ENCODE data around the gene COBL. TPM values are rescaled to one million over a fixed set of nuclear protein-coding genes. Genes with fewer than 3 reads are reported as not detected.

COBL gene
- total RNA-seq, 1 experiment from 2014 or later = 8.6 TPM

DNA sequence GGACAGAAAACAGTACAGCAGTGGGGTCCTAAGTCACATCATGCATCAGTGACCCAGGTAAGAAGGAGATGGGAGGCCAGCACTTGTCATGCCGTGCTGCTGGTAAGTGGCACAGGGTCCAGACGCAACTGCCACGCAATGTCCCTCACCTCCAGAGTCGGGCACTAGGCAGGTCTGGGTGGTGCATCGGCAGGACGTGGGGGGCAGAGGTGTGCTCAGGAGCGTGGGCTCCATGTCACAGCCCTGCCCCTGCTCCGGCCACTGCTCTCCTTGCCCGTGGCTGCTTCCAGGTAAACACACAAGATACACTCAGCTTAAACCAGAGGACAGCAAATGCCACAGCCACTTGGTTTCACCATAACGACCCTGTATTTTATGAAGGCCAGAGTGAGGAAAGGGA is 47.3 kb downstream of the COBL start:
- H3K36me3 ChIP-seq (ENCODE audit: low read depth, low read length) = no peaks in the 10 kb centered on the region
- H3K79me2 ChIP-seq (ENCODE audit: low read length) = no peaks in the 10 kb centered on the region
- DNase-seq (no peak), ATAC-seq (no peak)
- no TSS peak for BruUV-seq (replicated peaks)
- no peaks in the 10 kb centered on the region for H3F3A ChIP-seq (ENCODE audit: low read length, unreplicated experiment)
- H3K27me3 ChIP-seq (ENCODE audit: low read length) = no peaks in the 10 kb centered on the region
- no peak overlapping the region for H3K4me2 ChIP-seq (ENCODE audit: low read length)
- H3K9me2 ChIP-seq (replicated peaks; ENCODE audit: low read length) = no peaks in the 10 kb centered on the region
- no peaks in the 10 kb centered on the region for H3K9me3 ChIP-seq (ENCODE audit: low read length)
- TF ChIP-seq EZH2 (IDR thresholded peaks at IDR 0.05; ENCODE audit: low read length, unreplicated experiment) (no peak), EZH2phosphoT487 (IDR thresholded peaks at IDR 0.05; ENCODE audit: borderline replicate concordance, low read length) (no peak)
- TF ChIP-seq, protein P1, sequence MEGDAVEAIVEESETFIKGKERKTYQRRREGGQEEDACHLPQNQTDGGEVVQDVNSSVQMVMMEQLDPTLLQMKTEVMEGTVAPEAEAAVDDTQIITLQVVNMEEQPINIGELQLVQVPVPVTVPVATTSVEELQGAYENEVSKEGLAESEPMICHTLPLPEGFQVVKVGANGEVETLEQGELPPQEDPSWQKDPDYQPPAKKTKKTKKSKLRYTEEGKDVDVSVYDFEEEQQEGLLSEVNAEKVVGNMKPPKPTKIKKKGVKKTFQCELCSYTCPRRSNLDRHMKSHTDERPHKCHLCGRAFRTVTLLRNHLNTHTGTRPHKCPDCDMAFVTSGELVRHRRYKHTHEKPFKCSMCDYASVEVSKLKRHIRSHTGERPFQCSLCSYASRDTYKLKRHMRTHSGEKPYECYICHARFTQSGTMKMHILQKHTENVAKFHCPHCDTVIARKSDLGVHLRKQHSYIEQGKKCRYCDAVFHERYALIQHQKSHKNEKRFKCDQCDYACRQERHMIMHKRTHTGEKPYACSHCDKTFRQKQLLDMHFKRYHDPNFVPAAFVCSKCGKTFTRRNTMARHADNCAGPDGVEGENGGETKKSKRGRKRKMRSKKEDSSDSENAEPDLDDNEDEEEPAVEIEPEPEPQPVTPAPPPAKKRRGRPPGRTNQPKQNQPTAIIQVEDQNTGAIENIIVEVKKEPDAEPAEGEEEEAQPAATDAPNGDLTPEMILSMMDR (conservative IDR thresholded peaks at IDR 0.05; ENCODE audit: low read depth, low read length) = no peak
- H2AFZ ChIP-seq (ENCODE audit: low read length) = no peak overlapping the region
- intact Hi-C loops (cut with micrococcal nuclease) = no loop called here
- no peak overlapping the region for H3K4me3 ChIP-seq (ENCODE audit: low read length)
- ChIA-PET CTCF (no interaction called here), POLR2A (ENCODE audit: unreplicated experiment) (no interaction called here)
- no peaks in the 10 kb centered on the region for H4K20me1 ChIP-seq (ENCODE audit: low read length)
- no peak overlapping the region for H3K9ac ChIP-seq (ENCODE audit: low read length)
- H3K4me1 ChIP-seq (ENCODE audit: insufficient read depth, low read length) = peaks cover under 1% of the 10 kb centered on the region; the same call in 1 of the 2 replicates
- no peak overlapping the region for H3K27ac ChIP-seq (ENCODE audit: low read length)

DNA sequence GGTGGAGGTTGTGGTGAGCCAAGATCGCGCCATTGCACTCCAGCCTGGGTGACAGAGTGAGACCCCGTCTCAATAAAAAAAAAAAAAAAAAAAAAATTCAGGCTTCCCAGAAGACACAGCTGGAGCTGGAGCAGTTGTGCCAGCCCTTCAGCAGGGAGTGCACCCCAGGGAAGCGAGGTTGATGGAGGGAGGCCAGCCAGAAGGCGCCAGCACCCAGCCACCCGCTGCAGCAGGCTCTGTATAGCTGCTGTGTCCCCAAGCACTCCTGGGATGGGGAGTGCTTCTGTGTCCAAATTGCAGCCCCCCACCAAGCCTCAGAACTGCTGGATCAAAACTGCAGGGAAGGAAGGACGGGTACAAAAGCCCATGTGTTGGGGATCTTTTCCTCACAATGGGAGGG is 47.8 kb downstream of the COBL start:
- ATAC-seq = no peak
- no peak overlapping the region for H3K9ac ChIP-seq (ENCODE audit: low read length)
- BruUV-seq (replicated peaks) = no TSS peak
- ChIA-PET CTCF (no interaction called here), POLR2A (ENCODE audit: unreplicated experiment) (no interaction called here)
- intact Hi-C loops (cut with micrococcal nuclease) = no loop called here
- H2AFZ ChIP-seq (ENCODE audit: low read length) = no peak overlapping the region
- H3K27ac ChIP-seq (ENCODE audit: low read length) = no peak overlapping the region
- H3K4me2 ChIP-seq (ENCODE audit: low read length) = no peak overlapping the region
- no peaks in the 10 kb centered on the region for H3K9me3 ChIP-seq (ENCODE audit: low read length)
- H3K4me3 ChIP-seq (ENCODE audit: low read length) = no peak overlapping the region
- H4K20me1 ChIP-seq (ENCODE audit: low read length) = no peaks in the 10 kb centered on the region
- no peaks in the 10 kb centered on the region for H3K36me3 ChIP-seq (ENCODE audit: low read depth, low read length)
- no peak for DNase-seq
- H3K27me3 ChIP-seq (ENCODE audit: low read length) = no peaks in the 10 kb centered on the region
- no peaks in the 10 kb centered on the region for H3K9me2 ChIP-seq (replicated peaks; ENCODE audit: low read length)
- H3K79me2 ChIP-seq (ENCODE audit: low read length) = no peaks in the 10 kb centered on the region
- no peaks in the 10 kb centered on the region for H3F3A ChIP-seq (ENCODE audit: low read length, unreplicated experiment)
- TF ChIP-seq, protein P1 (conservative IDR thresholded peaks at IDR 0.05; ENCODE audit: low read depth, low read length) = no peak
- TF ChIP-seq EZH2phosphoT487 (IDR thresholded peaks at IDR 0.05; ENCODE audit: borderline replicate concordance, low read length) (no peak), EZH2 (IDR thresholded peaks at IDR 0.05; ENCODE audit: low read length, unreplicated experiment) (no peak)
- H3K4me1 ChIP-seq (ENCODE audit: insufficient read depth, low read length) = peaks cover 5% of the 10 kb centered on the region

DNA sequence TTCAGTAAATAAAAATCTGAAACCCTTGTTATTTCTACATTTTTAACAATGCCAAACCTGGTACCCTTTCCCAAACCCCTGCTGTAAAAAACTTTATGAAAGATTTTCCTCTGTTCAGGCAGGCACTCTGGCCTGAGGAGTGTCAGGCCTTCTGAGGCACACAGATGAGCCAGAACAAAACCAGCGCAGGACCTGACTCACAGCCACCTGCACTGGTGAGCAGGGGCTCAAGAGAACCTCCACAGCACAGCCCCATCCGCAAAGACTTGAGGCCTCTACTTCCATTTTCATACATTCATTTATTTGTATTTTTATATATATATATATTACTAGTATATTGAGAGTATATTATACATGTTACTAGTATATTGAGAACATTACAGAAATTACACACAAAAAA is 49.4 kb downstream of the COBL start:
- H3K9me2 ChIP-seq (replicated peaks; ENCODE audit: low read length) = no peaks in the 10 kb centered on the region
- BruUV-seq (replicated peaks) = no TSS peak
- POLR2A ChIA-PET (ENCODE audit: unreplicated experiment) = no interaction called here
- H3K4me1 ChIP-seq (ENCODE audit: insufficient read depth, low read length) = peaks cover 19% of the 10 kb centered on the region
- no peak overlapping the region for H3K4me3 ChIP-seq (ENCODE audit: low read length)
- no peaks in the 10 kb centered on the region for H3K36me3 ChIP-seq (ENCODE audit: low read depth, low read length)
- H3K27me3 ChIP-seq (ENCODE audit: low read length) = no peaks in the 10 kb centered on the region
- TF ChIP-seq EZH2phosphoT487 (IDR thresholded peaks at IDR 0.05; ENCODE audit: borderline replicate concordance, low read length) = no peak
- TF ChIP-seq, protein P1 (conservative IDR thresholded peaks at IDR 0.05; ENCODE audit: low read depth, low read length) = no peak
- no peak for TF ChIP-seq EZH2 (IDR thresholded peaks at IDR 0.05; ENCODE audit: low read length, unreplicated experiment)
- no peak overlapping the region for H3K4me2 ChIP-seq (ENCODE audit: low read length)
- CTCF ChIA-PET = no interaction called here
- no peak overlapping the region for H3K27ac ChIP-seq (ENCODE audit: low read length)
- intact Hi-C loops (cut with micrococcal nuclease) = no loop called here
- no peak overlapping the region for H2AFZ ChIP-seq (ENCODE audit: low read length)
- H3F3A ChIP-seq (ENCODE audit: low read length, unreplicated experiment) = no peaks in the 10 kb centered on the region
- H3K9me3 ChIP-seq (ENCODE audit: low read length) = no peaks in the 10 kb centered on the region
- no peak for DNase-seq
- H3K9ac ChIP-seq (ENCODE audit: low read length) = no peak overlapping the region
- ATAC-seq = no peak
- H4K20me1 ChIP-seq (ENCODE audit: low read length) = no peaks in the 10 kb centered on the region
- peaks cover 10% of the 10 kb centered on the region; the same call in 1 of the 2 replicates for H3K79me2 ChIP-seq (ENCODE audit: low read length)

All from PC-3 (cell line).